ENCODE results near the gene MCC. TPM values are rescaled to one million over a fixed set of nuclear protein-coding genes. Genes with fewer than 3 reads are reported as not detected.

The MCC gene
- total and polyA plus RNA-seq, 2 of the 4 experiments (the other 2 are of a cell fraction), result 5.0 to 20.6 TPM

GRCh38 chr5:112998296-112998695 is 490.0 kb downstream of the MCC start:
- Histone ChIP-seq H2BK120ac (ENCODE audit: low read depth, low read length) (no peak overlapping the region), H4K8ac (ENCODE audit: low read depth in 2 of 2, low read length in 2 of 2) (no peak overlapping the region), H4K5ac (ENCODE audit: low read depth, low read length) (no peak overlapping the region), H3K27me3 (ENCODE audit: control insufficient read depth, insufficient read depth, low read length) (no peaks in the 10 kb centered on the region), H2BK5ac (ENCODE audit: low read depth, low read length, poor library complexity, severe bottlenecking) (no peak overlapping the region), H3K9me1 (ENCODE audit: insufficient read depth, low read length) (no peaks in the 10 kb centered on the region), H3K4me2 (ENCODE audit: low read depth, low read length) (no peak overlapping the region), H2AK5ac (ENCODE audit: low read depth, low read length) (no peak overlapping the region), H3K9ac (ENCODE audit: low read depth, low read length) (no peak overlapping the region), H3K36me3 (ENCODE audit: control insufficient read depth, insufficient read depth, low read length) (peaks cover 16% of the 10 kb centered on the region), H2AFZ (replicated peaks; ENCODE audit: low read length, poor library complexity) (no peak overlapping the region), H3K56ac (ENCODE audit: extremely low read depth, insufficient read depth, low read length) (no peak overlapping the region), H3K79me1 (ENCODE audit: low read depth in 1 of 2, low read length in 2 of 2) (peaks cover 19 to 54% of the 10 kb centered on the region in 2 experiments; a peak in 3 of 4 replicates), H2AK9ac (replicated peaks; ENCODE audit: low read depth, low read length, poor library complexity) (no peak overlapping the region), H4K20me1 (ENCODE audit: insufficient read depth, low read length) (no peaks in the 10 kb centered on the region; the same call in 1 of the 2 replicates), H3K9me3 (ENCODE audit: control insufficient read depth, insufficient read depth, low read length) (no peaks in the 10 kb centered on the region), H3K4me1 (ENCODE audit: control insufficient read depth, insufficient read depth, low read length) (peaks cover 9% of the 10 kb centered on the region; the same call in 1 of the 2 replicates), H2BK15ac (ENCODE audit: low read depth, low read length) (no peak overlapping the region), H3K14ac (replicated peaks; ENCODE audit: low read depth, low read length) (no peak overlapping the region), H3K18ac (ENCODE audit: low read depth, low read length) (no peak overlapping the region; the same call in 1 of the 2 replicates), H3K23ac (ENCODE audit: low read depth, low read length) (no peak overlapping the region), H2BK20ac (ENCODE audit: low read depth, low read length) (no peak overlapping the region), H4K91ac (ENCODE audit: insufficient read depth, low read depth, low read length) (no peak overlapping the region), H3K4ac (ENCODE audit: low read depth, low read length) (no peak overlapping the region), H3K27ac (ENCODE audit: insufficient read depth, low read length) (no peak overlapping the region), H3K4me3 (ENCODE audit: insufficient read depth, low read depth, low read length) (no peak overlapping the region)
- intact Hi-C loops (cut with micrococcal nuclease) (loop anchor here (5.0 kb wide), 2 partner anchors 129 to 379 kb away; no protein-coding TSS in a partner anchor), dilution Hi-C loops (cut with HindIII; ENCODE audit: low sequenced_read_pairs, unreplicated experiment) (no loop called here), in situ Hi-C loops (cut with MboI; ENCODE audit: low sequenced_read_pairs) (loop anchor here (10.0 kb wide), 1 partner anchor 587 kb away; no protein-coding TSS in a partner anchor)
- ChIA-PET CTCF (interaction anchor here (0.6 to 1.1 kb wide), 2 partner anchors 53 to 608 kb away, joined by 3 to 4 read pairs; no protein-coding TSS in a partner anchor), POLR2A (ENCODE audit: unreplicated experiment) (no interaction called here)
- no CpG with 5 or more reads among the region's 4 CpGs for WGBS, 2 experiments (ENCODE audit: extremely low coverage in 2 of 2, insufficient read length in 1 of 2)
- no TSS peak for BruUV-seq (replicated peaks)
- DNase-seq (no peak), ATAC-seq (ENCODE audit: low read depth) (no peak)
- no peak for TF ChIP-seq CEBPB (IDR thresholded peaks at IDR 0.05; ENCODE audit: low read depth, low read length)
- no peak for TF ChIP-seq RAD21 (IDR thresholded peaks at IDR 0.05; ENCODE audit: low read length)
- TF ChIP-seq MAZ (IDR thresholded peaks at IDR 0.05; ENCODE audit: borderline replicate concordance, low read depth, low read length), result no peak
- no peak for TF ChIP-seq RCOR1 (IDR thresholded peaks at IDR 0.05; ENCODE audit: insufficient replicate concordance, low read length)
